ENCODE measurements around the gene LAMA2. TPM values are rescaled to one million over a fixed set of nuclear protein-coding genes. Genes with fewer than 3 reads are reported as not detected.

LAMA2 gene
- total RNA-seq, 1 donor from 2014 or later = 1.8 TPM

DNA sequence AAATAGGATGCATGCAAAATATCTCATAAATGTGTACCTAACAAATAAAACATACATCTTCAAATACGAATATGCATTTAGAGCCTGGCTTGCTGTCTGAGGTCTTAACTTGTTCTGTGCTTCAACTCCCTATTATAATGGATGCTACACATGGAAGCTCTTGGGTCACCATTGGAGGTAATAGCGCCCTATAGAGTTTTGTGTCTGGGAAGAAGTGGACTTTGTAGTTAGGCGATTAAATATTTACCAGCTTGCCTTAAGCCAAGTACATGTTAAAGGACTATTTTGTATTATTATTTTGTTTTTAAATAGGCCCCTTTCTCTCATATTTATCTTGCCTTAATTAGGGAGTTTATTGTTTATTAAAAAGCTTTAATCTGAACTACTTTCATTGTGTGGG is 107.4 kb downstream of the LAMA2 start:
- Histone ChIP-seq H3K4me1 (ENCODE audit: insufficient read depth, low read length) (no peaks in the 10 kb centered on the region), H2AFZ (ENCODE audit: low read depth, low read length) (no peak overlapping the region), H3K4me3 (ENCODE audit: insufficient read depth, low read depth, low read length) (no peak overlapping the region), H4K20me1 (ENCODE audit: insufficient read depth, low read length) (no peaks in the 10 kb centered on the region), H3K9me3 (ENCODE audit: insufficient read depth, low read depth, low read length) (no peaks in the 10 kb centered on the region), H3K4me2 (ENCODE audit: low read length) (no peak overlapping the region), H3K36me3 (ENCODE audit: insufficient read depth, low read length) (no peaks in the 10 kb centered on the region), H3K9ac (ENCODE audit: low read length) (no peak overlapping the region), H3K27ac (ENCODE audit: low read depth, low read length) (no peak overlapping the region), H3K27me3 (ENCODE audit: insufficient read depth, low read length) (no peaks in the 10 kb centered on the region), H3K79me2 (ENCODE audit: insufficient read depth, low read length) (no peaks in the 10 kb centered on the region)
- H3K9me3 Mint-ChIP-seq (ENCODE audit: unreplicated experiment) = peaks cover 4% of the 10 kb centered on the region
- H3K4me1 Mint-ChIP-seq (ENCODE audit: low read depth, unreplicated experiment) = no peaks in the 10 kb centered on the region
- no peaks in the 10 kb centered on the region for H3K36me3 Mint-ChIP-seq (ENCODE audit: low read depth, unreplicated experiment)
- FAIRE-seq (no peak), DNase-seq (ENCODE audit: low read depth) (no peak)
- no peak overlapping the region for H3K4me3 Mint-ChIP-seq (ENCODE audit: unreplicated experiment)
- H3K27me3 Mint-ChIP-seq (ENCODE audit: low read depth, unreplicated experiment) = no peaks in the 10 kb centered on the region
- TF ChIP-seq, protein P1, sequence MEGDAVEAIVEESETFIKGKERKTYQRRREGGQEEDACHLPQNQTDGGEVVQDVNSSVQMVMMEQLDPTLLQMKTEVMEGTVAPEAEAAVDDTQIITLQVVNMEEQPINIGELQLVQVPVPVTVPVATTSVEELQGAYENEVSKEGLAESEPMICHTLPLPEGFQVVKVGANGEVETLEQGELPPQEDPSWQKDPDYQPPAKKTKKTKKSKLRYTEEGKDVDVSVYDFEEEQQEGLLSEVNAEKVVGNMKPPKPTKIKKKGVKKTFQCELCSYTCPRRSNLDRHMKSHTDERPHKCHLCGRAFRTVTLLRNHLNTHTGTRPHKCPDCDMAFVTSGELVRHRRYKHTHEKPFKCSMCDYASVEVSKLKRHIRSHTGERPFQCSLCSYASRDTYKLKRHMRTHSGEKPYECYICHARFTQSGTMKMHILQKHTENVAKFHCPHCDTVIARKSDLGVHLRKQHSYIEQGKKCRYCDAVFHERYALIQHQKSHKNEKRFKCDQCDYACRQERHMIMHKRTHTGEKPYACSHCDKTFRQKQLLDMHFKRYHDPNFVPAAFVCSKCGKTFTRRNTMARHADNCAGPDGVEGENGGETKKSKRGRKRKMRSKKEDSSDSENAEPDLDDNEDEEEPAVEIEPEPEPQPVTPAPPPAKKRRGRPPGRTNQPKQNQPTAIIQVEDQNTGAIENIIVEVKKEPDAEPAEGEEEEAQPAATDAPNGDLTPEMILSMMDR (IDR thresholded peaks at IDR 0.05; ENCODE audit: insufficient read depth, low read depth, low read length) = no peak
- no peak for TF ChIP-seq EZH2 (IDR thresholded peaks at IDR 0.05; ENCODE audit: insufficient read depth, low read length)
- no peak overlapping the region for H3K27ac Mint-ChIP-seq (ENCODE audit: unreplicated experiment)

DNA sequence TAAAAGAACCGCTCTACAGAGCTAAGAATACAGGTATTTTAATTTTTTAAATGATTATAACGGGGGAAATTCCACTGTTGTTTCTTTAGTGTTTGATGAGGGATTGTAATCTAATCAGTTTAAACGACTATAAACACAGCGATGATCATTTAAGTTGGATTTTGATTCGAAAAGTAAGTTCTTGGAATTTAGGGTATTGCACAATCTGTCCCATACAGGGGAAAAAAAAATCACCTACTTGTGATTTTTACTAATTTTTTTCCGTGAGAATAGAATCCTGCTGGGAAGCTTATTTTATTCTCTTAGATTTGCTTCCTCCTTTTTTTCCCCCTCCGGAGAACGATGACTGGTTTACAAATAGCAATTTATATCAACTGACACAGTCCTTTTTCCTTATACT is 108.0 kb downstream of the LAMA2 start:
- Histone ChIP-seq H3K4me1 (ENCODE audit: insufficient read depth, low read length) (no peaks in the 10 kb centered on the region), H3K4me2 (ENCODE audit: low read length) (no peak overlapping the region), H3K27me3 (ENCODE audit: insufficient read depth, low read length) (no peaks in the 10 kb centered on the region), H3K4me3 (ENCODE audit: insufficient read depth, low read depth, low read length) (no peak overlapping the region), H3K79me2 (ENCODE audit: insufficient read depth, low read length) (no peaks in the 10 kb centered on the region), H2AFZ (ENCODE audit: low read depth, low read length) (no peak overlapping the region), H4K20me1 (ENCODE audit: insufficient read depth, low read length) (no peaks in the 10 kb centered on the region), H3K9ac (ENCODE audit: low read length) (no peak overlapping the region), H3K9me3 (ENCODE audit: insufficient read depth, low read depth, low read length) (no peaks in the 10 kb centered on the region), H3K27ac (ENCODE audit: low read depth, low read length) (no peak overlapping the region), H3K36me3 (ENCODE audit: insufficient read depth, low read length) (no peaks in the 10 kb centered on the region)
- Mint-ChIP-seq H3K9me3 (ENCODE audit: unreplicated experiment) (peaks cover 5% of the 10 kb centered on the region), H3K4me1 (ENCODE audit: low read depth, unreplicated experiment) (no peaks in the 10 kb centered on the region), H3K36me3 (ENCODE audit: low read depth, unreplicated experiment) (no peaks in the 10 kb centered on the region), H3K27me3 (ENCODE audit: low read depth, unreplicated experiment) (no peaks in the 10 kb centered on the region), H3K4me3 (ENCODE audit: unreplicated experiment) (no peak overlapping the region), H3K27ac (ENCODE audit: unreplicated experiment) (no peak overlapping the region)
- no peak for FAIRE-seq
- TF ChIP-seq, protein P1 (IDR thresholded peaks at IDR 0.05; ENCODE audit: insufficient read depth, low read depth, low read length) = no peak
- no peak for TF ChIP-seq EZH2 (IDR thresholded peaks at IDR 0.05; ENCODE audit: insufficient read depth, low read length)
- DNase-seq (ENCODE audit: low read depth) = no peak

DNA sequence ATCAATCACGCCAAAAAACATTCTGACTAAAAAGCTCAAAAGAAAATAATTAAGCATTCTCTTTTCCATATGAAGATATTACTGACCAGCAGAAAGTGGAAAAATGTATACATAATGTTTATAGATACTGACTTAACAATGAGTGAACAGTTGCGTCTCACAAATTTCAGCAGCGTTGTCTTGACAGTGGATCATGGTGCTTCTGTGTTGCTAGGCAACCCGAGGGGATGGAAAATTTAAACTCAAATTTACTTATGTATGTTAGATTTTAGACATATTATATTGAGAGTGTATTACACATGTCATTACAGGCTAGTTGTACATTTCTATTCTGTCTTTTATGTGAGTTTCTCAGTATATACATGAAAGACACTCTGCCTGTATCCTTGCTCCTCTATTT is 110.2 kb downstream of the LAMA2 start:
- Histone ChIP-seq H3K4me2 (ENCODE audit: low read length) (no peak overlapping the region), H3K27ac (ENCODE audit: low read depth, low read length) (no peak overlapping the region), H2AFZ (ENCODE audit: low read depth, low read length) (no peak overlapping the region), H3K79me2 (ENCODE audit: insufficient read depth, low read length) (no peaks in the 10 kb centered on the region), H3K4me3 (ENCODE audit: insufficient read depth, low read depth, low read length) (no peak overlapping the region), H3K9me3 (ENCODE audit: insufficient read depth, low read depth, low read length) (no peaks in the 10 kb centered on the region), H3K36me3 (ENCODE audit: insufficient read depth, low read length) (no peaks in the 10 kb centered on the region), H4K20me1 (ENCODE audit: insufficient read depth, low read length) (no peaks in the 10 kb centered on the region), H3K9ac (ENCODE audit: low read length) (no peak overlapping the region), H3K4me1 (ENCODE audit: insufficient read depth, low read length) (no peaks in the 10 kb centered on the region), H3K27me3 (ENCODE audit: insufficient read depth, low read length) (no peaks in the 10 kb centered on the region)
- Mint-ChIP-seq H3K4me1 (ENCODE audit: low read depth, unreplicated experiment) (no peaks in the 10 kb centered on the region), H3K27ac (ENCODE audit: unreplicated experiment) (no peak overlapping the region), H3K9me3 (ENCODE audit: unreplicated experiment) (peaks cover 20% of the 10 kb centered on the region), H3K36me3 (ENCODE audit: low read depth, unreplicated experiment) (peaks cover 2% of the 10 kb centered on the region), H3K4me3 (ENCODE audit: unreplicated experiment) (no peak overlapping the region), H3K27me3 (ENCODE audit: low read depth, unreplicated experiment) (no peaks in the 10 kb centered on the region)
- no peak for DNase-seq (ENCODE audit: low read depth)
- FAIRE-seq = no peak
- TF ChIP-seq, protein P1 (IDR thresholded peaks at IDR 0.05; ENCODE audit: insufficient read depth, low read depth, low read length) = no peak
